Measurements from ENCODE around the gene CIZ1. TPM values are rescaled to one million over a fixed set of nuclear protein-coding genes. Genes with fewer than 3 reads are reported as not detected.

CIZ1 gene
- total and polyA plus RNA-seq, 11 donors, result 42.6 to 101 (median 73.8) TPM

DNA sequence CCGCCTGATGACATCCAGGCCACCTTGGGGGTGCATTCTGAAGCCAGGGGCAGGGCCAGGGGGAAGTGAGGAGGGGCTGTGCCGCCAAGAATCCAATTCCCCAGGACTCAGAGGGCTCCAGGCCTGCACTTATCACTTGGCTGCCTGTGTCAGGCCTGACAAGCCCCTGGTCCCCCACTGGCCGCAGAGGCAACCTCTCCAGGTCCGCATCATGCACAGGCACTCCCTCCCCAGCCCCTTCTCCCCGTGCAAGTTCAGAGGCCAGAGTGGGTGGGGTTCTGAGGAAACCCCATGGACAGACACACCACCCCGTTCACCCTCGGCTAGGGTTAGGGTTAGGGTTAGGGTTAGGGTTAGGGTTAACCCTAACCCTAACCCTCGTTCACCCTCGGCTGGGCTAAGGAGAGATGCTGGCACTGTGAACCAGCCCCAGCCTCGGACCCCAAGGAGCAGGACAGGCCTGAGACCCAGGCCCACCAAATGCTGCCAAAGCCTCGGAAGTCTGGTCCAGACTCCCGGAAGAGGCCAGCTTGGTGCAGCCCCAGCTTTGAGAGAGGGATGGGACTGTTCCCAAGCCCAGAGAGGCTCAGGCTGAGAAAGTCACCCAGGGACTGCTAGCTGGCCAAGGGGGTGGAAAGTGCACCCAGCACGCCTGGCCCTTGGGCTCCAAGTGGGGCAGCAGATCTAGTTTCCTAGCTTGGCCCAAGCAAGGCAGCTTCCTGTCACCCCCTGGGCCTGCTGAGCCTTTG lies 37.3 kb downstream of the CIZ1 start:
- DNase-seq (peak in 2 of 5 donors; percentile 19 to 49), ATAC-seq (no peak)
- Histone ChIP-seq H3K4me1 (peaks cover 0 to 17% (median 2%) of the 10 kb centered on the region in 12 donors), H3K27ac (no peak overlapping the region), H3K4me3 (no peak overlapping the region), H3K27me3 (no peaks in the 10 kb centered on the region), H3K36me3 (no peaks in the 10 kb centered on the region), H3K9me3 (no peaks in the 10 kb centered on the region)
- intact Hi-C loops (cut with DNase I), result no loop called here
- no peak for TF ChIP-seq POLR2A (IDR thresholded peaks at IDR 0.05)
- TF ChIP-seq, protein P1, sequence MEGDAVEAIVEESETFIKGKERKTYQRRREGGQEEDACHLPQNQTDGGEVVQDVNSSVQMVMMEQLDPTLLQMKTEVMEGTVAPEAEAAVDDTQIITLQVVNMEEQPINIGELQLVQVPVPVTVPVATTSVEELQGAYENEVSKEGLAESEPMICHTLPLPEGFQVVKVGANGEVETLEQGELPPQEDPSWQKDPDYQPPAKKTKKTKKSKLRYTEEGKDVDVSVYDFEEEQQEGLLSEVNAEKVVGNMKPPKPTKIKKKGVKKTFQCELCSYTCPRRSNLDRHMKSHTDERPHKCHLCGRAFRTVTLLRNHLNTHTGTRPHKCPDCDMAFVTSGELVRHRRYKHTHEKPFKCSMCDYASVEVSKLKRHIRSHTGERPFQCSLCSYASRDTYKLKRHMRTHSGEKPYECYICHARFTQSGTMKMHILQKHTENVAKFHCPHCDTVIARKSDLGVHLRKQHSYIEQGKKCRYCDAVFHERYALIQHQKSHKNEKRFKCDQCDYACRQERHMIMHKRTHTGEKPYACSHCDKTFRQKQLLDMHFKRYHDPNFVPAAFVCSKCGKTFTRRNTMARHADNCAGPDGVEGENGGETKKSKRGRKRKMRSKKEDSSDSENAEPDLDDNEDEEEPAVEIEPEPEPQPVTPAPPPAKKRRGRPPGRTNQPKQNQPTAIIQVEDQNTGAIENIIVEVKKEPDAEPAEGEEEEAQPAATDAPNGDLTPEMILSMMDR (IDR thresholded peaks at IDR 0.05), result no peak
- WGBS, 4 donors, result 85 to 100% (median 88%) methylated on average over 4 to 13 of the region's 13 CpGs

DNA sequence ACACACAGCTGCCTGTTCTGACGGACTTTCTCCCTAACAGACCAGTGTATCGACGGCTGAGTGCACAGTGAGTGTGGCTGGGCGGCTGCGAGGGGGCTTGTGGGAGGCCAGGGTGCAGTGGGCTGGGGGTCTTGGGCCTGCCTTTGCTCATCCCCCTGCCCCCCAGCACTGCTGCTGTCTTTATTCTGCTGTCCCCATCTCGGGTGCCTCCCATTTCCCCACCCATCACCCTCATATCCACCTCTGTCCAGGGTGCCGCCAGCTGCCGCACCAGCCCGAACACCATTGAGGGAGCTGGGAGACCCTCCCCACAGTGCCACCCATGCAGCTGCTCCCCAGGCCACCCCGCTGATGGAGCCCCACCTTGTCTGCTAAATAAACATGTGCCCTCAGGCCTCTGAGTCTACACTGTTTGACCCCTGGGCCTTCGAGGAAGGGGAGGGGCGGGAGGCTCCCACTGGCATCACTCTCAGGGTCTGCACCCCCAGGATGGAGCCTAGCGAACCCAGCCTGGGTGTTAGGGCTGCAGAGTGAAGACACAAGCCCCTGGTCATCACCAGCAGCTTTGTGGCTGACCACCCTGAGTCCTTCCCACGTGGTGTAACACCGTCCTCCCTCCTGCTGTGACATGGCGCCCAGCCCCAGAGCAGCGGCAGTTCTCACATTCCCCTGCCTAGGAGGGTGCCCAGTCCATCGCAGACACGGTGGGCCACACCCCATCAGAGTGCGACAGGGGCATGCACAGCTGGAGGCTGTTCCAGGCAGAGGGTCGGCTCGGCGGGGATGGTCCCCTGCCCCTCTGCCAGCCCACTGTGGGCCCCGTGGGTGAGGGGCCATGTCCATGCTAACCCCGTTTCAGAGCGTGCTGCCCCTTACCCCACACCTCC lies 38.1 kb downstream of the CIZ1 start:
- no peaks in the 10 kb centered on the region for H3K36me3 ChIP-seq
- ATAC-seq (no peak), DNase-seq (peak in 1 of 5 donors; percentile 57)
- TF ChIP-seq, protein P1 (IDR thresholded peaks at IDR 0.05), result no peak
- no peak for TF ChIP-seq POLR2A (IDR thresholded peaks at IDR 0.05)
- 87 to 92% (median 91%) methylated on average over 12 to 26 of the region's 26 CpGs for WGBS, 4 donors
- no peaks in the 10 kb centered on the region for H3K9me3 ChIP-seq
- intact Hi-C loops (cut with DNase I), result no loop called here
- no peak overlapping the region for H3K4me3 ChIP-seq
- peaks cover 0 to 23% (median 6%) of the 10 kb centered on the region in 12 donors for H3K4me1 ChIP-seq
- no peak overlapping the region for H3K27ac ChIP-seq
- H3K27me3 ChIP-seq, result no peaks in the 10 kb centered on the region

DNA sequence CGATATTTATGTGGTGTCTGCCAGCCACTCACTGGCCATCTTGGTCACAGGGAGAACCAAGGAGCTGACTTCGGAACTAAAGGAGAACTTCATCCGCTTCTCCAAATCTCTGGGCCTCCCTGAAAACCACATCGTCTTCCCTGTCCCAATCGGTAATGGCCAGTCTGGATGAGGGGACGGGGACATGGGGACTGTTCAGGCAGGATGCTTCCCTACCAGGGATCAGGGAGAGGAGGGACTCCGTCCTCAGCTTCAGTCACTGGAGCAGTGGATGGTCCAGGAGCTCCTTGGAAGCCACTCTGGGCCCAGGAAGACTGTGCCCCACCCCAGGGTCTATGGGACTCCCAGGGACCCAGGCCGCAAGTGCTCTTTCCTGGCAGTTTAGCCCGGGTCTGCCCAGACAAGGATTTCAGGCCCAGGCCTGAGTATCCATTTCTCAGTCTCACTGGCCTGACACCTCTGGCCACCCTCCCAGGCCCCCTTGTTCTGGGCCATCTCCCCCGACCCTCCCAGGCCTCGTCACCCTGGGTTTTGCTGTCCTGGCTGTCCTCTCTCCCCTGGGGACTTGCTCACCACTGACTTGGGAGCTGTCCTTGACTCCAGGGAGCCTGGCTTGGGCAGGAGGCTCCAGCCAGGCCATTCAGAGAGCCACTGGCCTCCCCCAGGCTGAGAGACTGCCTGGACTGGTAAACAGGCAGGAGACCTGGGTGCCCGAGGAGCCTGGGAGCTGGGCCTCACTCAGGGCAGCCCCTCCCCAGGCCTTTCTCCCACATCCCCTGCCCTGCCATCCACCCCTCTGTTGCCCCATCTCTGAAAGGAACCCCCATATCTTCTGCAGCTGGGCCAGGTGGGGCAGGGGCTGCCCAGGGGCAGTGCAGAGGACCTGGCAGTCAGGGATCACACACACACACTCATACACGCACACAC lies 39.0 kb downstream of the CIZ1 start:
- Histone ChIP-seq H3K9me3 (no peaks in the 10 kb centered on the region), H3K36me3 (no peaks in the 10 kb centered on the region), H3K27me3 (no peaks in the 10 kb centered on the region), H3K4me3 (no peak overlapping the region), H3K27ac (no peak overlapping the region), H3K4me1 (peaks cover 0 to 23% (median 6%) of the 10 kb centered on the region in 12 donors)
- intact Hi-C loops (cut with DNase I), result no loop called here
- ATAC-seq, result no peak
- peak in 2 of 5 donors; percentile 22 to 54 for DNase-seq
- TF ChIP-seq, protein P1 (IDR thresholded peaks at IDR 0.05), result no peak
- TF ChIP-seq POLR2A (IDR thresholded peaks at IDR 0.05), result no peak
- 92 to 96% (median 94%) methylated on average over 12 to 13 of the region's 13 CpGs for WGBS, 4 donors

Data from heart left ventricle (tissue), 16 donors.